ENCODE measurements around the gene CBLL1.

DNA sequence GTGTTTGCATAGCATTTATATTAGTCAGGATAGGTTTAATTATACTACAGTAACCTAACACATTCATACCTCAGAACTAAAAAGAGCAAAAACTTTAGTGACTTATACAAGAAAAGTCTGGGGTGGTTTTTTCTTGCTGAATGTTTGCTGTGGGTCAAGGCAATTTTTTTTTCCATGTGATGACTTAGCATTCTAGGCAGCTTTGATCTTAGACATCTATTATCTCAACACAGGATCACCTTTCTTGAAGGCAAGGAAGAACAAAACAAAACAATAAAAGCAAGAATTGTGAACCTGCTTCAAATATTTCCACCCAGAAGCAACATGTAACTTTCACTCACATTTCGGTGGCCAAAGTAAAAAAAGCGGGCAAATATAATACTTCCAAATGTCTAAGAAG lies 20.7 kb upstream of the CBLL1 start:
- TF ChIP-seq, protein P1, sequence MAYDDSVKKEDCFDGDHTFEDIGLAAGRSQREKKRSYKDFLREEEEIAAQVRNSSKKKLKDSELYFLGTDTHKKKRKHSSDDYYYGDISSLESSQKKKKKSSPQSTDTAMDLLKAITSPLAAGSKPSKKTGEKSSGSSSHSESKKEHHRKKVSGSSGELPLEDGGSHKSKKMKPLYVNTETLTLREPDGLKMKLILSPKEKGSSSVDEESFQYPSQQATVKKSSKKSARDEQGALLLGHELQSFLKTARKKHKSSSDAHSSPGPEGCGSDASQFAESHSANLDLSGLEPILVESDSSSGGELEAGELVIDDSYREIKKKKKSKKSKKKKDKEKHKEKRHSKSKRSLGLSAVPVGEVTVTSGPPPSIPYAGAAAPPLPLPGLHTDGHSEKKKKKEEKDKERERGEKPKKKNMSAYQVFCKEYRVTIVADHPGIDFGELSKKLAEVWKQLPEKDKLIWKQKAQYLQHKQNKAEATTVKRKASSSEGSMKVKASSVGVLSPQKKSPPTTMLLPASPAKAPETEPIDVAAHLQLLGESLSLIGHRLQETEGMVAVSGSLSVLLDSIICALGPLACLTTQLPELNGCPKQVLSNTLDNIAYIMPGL (CRISPR knock-in tag; IDR thresholded peaks at IDR 0.05; ENCODE audit: borderline replicate concordance): no peak
- TF ChIP-seq, protein P2, sequence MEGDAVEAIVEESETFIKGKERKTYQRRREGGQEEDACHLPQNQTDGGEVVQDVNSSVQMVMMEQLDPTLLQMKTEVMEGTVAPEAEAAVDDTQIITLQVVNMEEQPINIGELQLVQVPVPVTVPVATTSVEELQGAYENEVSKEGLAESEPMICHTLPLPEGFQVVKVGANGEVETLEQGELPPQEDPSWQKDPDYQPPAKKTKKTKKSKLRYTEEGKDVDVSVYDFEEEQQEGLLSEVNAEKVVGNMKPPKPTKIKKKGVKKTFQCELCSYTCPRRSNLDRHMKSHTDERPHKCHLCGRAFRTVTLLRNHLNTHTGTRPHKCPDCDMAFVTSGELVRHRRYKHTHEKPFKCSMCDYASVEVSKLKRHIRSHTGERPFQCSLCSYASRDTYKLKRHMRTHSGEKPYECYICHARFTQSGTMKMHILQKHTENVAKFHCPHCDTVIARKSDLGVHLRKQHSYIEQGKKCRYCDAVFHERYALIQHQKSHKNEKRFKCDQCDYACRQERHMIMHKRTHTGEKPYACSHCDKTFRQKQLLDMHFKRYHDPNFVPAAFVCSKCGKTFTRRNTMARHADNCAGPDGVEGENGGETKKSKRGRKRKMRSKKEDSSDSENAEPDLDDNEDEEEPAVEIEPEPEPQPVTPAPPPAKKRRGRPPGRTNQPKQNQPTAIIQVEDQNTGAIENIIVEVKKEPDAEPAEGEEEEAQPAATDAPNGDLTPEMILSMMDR (IDR thresholded peaks at IDR 0.05): no peak
- TF ChIP-seq, protein P3, sequence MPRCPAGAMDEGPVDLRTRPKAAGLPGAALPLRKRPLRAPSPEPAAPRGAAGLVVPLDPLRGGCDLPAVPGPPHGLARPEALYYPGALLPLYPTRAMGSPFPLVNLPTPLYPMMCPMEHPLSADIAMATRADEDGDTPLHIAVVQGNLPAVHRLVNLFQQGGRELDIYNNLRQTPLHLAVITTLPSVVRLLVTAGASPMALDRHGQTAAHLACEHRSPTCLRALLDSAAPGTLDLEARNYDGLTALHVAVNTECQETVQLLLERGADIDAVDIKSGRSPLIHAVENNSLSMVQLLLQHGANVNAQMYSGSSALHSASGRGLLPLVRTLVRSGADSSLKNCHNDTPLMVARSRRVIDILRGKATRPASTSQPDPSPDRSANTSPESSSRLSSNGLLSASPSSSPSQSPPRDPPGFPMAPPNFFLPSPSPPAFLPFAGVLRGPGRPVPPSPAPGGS (IDR thresholded peaks at IDR 0.05): no peak
- no peak for TF ChIP-seq CBX8 (IDR thresholded peaks at IDR 0.05)
- TF ChIP-seq JUN (IDR thresholded peaks at IDR 0.05): no peak
- TF ChIP-seq, protein P4, sequence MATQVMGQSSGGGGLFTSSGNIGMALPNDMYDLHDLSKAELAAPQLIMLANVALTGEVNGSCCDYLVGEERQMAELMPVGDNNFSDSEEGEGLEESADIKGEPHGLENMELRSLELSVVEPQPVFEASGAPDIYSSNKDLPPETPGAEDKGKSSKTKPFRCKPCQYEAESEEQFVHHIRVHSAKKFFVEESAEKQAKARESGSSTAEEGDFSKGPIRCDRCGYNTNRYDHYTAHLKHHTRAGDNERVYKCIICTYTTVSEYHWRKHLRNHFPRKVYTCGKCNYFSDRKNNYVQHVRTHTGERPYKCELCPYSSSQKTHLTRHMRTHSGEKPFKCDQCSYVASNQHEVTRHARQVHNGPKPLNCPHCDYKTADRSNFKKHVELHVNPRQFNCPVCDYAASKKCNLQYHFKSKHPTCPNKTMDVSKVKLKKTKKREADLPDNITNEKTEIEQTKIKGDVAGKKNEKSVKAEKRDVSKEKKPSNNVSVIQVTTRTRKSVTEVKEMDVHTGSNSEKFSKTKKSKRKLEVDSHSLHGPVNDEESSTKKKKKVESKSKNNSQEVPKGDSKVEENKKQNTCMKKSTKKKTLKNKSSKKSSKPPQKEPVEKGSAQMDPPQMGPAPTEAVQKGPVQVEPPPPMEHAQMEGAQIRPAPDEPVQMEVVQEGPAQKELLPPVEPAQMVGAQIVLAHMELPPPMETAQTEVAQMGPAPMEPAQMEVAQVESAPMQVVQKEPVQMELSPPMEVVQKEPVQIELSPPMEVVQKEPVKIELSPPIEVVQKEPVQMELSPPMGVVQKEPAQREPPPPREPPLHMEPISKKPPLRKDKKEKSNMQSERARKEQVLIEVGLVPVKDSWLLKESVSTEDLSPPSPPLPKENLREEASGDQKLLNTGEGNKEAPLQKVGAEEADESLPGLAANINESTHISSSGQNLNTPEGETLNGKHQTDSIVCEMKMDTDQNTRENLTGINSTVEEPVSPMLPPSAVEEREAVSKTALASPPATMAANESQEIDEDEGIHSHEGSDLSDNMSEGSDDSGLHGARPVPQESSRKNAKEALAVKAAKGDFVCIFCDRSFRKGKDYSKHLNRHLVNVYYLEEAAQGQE (IDR thresholded peaks at IDR 0.05): no peak
